Colon (tissue), 2 donors: ENCODE data around the gene MYH15.

Experiments used
- FAIRE-seq: peaks from 2 replicates; lab custom pipeline; 2012; peaks lifted over from hg19 to GRCh38; lab: Jason Lieb, UNC
- donor health status: control.
- donor health status: control.

Gene MYH15

DNA sequence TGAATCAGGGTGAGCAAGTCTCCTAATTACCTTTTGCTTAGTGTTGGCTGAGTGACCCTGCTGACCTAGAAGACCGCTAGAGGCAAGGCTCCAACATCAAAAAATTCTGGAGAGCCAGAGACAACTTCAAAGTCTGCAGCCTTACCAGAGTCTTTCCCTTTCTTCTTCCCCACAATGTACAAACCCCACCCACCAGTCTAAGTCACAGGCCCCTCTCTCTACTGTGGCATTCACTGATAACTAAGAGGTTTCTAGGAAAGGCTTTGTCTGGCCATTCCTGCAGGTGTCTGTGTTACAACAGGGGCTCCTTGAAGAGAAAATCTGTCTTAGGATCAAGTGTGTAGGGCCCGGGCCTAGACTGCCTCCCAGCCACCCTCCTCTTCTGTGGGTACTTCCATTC, 525 bp downstream of the MYH15 start:
- no peak for FAIRE-seq

DNA sequence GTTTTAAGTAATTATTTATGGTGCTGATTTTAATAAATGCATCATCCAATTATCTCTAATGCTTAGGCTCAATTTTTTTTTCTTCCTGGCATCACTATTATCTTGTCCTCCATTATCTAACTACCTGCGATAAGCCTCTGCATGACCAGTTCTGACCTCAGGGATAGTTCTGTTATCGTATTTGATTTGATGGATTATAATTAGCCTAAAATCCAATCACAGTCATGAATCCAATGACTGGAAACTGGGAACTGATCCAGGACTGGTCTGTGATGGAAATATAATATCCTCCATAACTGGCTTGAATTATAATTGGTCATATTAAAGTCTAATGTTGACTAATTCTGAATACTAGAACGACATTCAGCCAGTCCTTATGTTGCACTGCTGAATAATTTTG, 1.1 kb downstream of the MYH15 start:
- FAIRE-seq = no peak

DNA sequence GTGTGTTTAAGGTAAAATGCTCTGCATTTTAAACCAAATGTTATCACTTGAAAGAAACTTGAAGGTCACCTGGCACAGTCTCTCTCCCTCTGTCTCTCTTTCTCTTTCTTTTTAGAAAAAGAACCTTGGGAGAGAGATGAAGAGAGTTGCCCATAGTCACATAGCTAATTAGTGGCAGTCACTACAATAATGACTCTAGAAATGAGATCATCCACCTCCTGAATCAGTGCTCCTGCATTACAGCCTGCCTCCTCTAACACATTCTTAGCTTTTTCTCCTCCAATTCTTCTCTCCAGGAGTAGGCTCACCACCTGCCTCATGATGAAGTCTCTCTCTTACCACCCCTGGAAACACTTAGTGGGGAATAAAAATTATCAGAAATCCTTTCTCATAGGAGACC, 2.5 kb downstream of the MYH15 start:
- FAIRE-seq = no peak

DNA sequence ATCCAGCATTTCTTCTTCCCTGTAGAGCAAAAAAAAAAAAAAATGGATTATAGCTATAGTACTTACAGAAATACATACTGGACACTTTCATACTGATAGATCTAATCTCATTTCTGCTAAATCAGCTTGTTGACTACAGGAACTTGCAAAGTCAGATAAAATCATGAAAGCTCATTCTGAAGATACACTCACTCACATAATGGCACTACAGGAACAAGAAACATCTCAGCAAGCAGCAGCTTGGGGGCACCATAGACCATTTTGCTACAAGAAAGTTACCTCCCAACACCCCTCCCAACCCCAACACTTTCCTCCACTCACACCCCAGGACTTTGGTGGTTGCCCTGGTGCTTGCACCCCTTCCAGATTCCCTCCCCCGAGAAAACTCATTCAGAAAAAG, 4.6 kb downstream of the MYH15 start:
- no peak for FAIRE-seq

DNA sequence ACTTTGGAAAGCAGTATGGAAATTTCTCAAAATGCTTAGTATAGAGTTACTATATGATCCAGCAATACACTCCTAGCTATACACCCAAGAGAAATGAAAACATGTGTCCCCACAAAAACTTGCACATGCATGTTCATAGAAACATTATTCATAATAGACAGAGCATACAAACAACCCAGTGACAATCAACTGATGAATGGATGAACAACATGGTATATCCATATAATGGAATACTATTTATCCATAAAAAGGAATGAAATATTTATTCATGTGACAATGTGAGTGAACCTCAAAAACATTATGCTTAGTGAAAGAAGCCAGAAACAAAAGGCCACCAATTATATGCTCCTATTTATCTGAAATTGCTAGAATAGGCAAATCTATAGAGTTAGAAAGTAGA, 6.7 kb downstream of the MYH15 start:
- FAIRE-seq = no peak

DNA sequence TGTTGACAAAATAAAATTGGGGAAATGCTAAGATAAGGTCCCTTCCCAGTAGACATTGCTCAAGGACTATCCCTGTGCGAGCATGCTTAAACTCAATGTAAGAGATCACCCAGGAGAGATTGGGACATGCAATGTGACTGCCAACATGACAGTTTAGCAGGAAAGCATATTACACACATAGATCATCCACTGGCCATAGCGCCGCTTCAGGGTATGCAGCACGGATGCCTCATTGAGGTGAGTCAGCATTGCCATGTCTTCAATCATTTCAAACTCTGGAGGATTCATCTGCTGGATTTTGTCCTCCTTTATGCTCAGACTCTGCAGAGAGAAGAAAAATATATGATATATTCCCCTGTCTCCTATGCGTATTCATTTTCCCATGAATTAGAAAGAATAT, 8.9 kb downstream of the MYH15 start:
- no peak for FAIRE-seq

DNA sequence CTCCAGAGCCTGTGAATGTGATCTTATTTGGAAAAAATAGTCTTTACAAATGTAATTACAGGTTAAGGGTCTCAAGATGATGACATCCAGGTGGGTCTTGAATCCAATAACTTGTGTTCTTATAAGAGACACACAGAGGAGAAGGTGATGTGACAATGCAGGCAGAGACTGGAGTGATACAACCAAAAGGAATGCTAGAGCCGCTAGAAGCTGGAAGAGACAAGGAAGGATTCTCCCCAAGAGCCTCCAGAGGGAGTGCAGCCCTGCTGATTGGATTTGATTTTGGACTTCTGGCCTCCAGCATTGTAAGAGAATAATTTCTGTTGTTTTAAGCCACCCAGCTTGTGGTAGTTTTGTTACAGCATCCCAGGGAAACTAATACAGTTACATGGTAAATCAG, 9.7 kb downstream of the MYH15 start:
- no peak for FAIRE-seq

DNA sequence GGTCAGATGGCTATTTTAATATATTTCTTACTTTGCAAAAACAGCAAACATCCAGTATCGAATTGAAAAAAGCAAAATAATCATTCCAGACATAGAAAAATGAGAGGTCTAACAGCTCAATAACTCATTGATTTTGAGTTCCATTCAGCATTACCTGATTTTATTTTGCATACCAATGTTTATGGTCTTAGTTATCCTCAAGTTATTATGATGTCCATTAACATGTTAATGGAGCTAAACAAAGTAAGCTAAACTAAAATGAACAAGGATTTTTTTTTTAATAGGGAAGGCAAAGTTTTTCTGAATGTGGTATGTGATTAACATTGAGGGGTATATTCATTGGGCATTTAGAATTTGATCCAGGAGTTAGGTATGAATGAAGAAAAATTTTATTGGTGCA, 13.1 kb downstream of the MYH15 start:
- no peak for FAIRE-seq

DNA sequence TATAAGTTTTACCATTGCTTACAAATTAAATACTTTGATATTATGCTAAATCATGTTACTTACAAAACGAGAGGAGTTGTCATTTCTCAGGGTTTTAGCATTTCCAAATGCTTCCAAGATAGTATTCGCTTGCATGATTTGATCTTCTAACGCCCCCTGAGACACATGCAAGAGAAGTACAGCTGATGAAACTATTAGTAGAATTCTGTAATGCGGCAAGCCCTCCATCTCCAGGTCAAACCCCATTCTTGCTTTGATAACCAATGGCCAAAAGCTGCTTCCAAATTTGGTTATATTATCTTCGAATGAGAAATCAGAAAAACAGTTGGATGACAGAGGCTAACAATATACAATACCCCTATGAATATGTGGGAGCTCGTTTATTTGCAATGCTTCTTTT, 14.7 kb downstream of the MYH15 start:
- no peak for FAIRE-seq

DNA sequence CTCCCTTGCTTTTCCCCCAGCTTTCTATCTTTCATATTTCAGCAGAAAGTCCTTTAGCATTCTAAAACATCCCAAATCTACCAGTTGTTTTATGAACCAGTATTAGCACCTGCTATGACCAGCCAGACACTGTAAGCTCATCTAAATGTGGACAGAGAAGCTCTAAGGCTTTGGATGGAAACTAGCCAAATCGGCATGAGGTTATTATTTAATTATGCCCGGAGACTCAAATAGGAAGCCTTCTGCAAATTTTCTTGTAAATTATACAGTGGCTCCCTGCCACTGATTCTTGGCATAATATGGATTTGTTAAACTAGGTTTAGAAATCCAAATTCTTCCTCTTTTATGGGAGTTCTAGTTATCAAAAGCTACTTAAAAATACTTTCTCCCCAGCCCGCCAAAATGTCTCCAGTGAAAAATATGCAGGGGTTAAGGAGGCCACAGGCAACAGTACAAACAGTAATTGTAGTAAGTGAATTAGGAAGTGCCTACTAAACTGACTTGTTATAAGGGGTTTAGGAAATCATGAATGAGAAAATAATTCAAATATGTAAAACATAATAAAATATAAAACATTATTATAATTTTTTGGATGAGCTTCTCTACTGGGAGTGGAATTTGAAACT, 15.4 kb downstream of the MYH15 start:
- no peak for FAIRE-seq

DNA sequence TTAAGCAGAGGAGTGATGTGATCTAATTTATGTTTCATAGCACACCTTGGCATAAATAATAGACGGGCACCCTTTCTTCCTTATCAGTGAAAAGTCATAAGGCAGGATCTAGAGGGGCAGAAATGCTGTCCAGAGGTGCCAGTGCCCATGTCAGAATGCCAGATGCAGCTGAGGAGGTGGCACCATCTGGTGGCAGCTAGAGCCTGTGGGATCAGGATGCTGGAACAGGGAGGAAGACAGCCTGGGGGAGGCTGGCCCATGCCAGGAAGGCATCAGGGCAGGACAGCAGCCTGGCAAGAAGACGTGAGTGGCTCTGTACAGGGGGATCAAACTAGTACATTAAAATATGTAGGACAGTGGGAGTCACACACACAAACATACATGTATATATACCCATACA, 16.5 kb downstream of the MYH15 start:
- no peak for FAIRE-seq

DNA sequence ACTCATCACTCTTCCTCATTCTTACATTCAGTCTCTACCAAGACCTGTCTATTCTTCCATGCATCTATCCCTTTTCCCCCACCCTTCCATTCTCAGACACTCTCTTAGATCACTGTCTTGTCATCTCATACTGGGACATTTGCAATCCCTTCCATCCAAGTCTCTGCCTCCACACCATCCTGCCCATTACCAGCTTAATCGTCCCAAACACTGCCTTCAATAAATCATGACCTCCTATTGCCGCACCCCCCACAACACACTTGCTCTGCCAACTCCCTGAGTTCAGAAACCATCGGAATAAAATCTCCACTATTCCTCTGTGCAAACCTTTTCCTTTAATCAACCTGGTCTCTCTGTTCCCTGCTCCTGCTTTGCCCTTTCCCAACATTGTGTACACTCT, 18.9 kb downstream of the MYH15 start:
- no peak for FAIRE-seq

DNA sequence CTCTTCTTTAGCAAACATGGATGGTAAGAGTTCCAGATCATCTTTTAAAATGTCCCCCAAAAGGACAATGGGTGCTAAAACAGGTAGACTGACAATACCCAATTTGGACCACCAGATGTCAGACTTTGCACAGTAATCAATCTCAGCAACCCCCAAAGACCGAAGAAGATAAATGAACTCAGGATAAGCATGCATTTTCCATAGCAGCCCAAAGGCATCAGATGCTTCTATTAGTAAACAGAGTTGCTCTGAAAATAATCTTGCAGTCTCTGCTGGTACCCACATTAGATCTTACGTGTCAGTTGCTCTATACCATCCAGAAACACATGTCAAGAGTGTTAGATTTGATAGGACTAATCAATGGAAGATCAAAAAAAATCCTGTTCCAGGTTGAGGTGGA, 20.6 kb downstream of the MYH15 start:
- no peak for FAIRE-seq

DNA sequence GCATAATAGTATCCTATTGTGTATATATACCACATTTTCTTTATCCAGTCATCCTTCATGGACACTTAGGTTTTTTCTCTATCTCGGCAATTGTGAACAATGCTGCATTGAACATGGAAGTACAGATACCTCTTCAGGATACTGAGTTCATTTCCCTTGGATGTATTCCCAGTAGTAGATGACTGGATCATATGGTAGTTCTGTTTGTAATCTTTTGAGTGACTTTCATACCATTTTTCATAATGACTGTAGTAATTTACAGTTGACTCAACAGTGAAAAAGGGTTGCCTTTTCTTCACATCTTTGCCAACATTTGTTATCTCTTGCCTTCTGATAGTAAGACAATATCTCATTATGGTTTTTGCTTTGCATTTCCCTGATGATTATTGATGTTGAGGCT, 21.8 kb downstream of the MYH15 start:
- FAIRE-seq = no peak

DNA sequence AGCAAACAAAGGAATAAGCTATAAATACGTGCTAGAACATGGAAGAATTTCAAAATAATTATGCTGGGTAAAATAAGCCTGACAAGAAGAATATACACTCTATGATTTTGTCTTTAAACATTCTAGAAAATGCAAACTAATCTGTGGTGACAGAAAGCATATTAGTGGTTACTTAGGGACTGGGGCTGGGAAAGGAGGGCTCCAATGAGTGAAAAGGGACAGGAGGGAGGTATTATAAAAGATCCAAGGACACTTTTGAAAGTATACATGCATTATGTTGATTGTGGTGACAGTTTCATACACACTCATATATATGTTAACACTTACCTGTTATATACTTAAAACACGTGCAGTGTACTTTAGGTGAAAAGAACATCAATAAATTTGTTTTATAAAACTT, 23.0 kb downstream of the MYH15 start:
- FAIRE-seq = no peak

DNA sequence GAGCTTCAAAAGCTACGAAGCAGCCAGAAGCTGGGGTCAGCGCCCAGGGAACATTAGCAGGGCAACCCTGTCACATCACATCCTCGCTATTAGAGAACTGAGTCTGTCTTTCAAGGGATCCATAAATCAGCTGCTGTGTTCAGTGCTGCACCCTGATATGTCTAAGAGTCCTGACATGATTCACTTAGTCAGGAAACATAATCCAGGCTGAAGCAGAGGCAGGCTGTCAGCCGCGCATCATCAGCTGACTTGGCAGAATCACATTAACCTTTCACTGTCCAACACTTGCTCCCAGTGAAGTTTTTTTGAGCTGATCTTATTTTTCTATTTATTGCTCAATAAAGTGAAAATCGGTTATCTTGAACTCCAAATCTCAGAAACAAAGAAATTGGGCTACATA, 23.5 kb downstream of the MYH15 start:
- FAIRE-seq = no peak

DNA sequence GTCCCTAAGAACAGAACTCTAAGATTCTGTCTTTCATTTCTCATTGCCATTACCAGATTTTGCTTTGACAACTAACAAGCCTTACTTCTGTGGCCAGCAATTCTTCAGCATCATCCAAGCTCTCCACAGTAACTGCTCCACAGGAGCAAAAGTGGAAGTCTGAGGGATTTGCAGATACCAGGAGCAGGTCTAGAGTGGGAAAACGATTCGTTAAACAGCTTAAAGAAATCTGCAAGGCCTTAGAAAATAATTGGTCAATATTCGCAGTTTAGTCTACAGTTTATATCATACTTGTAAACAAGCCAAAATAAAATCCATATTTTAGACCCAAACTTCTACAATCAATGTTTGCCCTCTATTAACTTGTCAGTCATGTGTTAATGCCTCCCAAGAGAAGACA, 24.1 kb downstream of the MYH15 start:
- no peak for FAIRE-seq

DNA sequence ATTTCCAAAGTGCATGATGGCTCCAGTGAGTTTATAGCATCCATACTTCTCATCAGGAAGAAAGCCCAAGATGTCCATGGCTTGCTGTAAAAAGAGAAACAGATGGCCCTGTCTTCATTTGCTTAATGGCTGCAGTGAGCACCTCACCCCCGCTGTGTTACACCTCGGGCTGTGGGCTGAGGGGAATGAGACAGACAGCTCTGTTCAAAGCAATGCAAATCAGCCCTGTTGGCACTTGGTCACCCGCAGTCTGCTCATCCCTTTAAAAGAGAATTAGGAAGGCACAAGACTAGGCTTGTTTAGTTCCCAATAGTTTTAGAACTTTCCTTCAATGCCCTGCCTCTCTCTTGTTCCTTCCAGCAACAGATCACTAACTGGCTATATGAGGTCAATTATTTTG, 25.2 kb downstream of the MYH15 start:
- FAIRE-seq = no peak

DNA sequence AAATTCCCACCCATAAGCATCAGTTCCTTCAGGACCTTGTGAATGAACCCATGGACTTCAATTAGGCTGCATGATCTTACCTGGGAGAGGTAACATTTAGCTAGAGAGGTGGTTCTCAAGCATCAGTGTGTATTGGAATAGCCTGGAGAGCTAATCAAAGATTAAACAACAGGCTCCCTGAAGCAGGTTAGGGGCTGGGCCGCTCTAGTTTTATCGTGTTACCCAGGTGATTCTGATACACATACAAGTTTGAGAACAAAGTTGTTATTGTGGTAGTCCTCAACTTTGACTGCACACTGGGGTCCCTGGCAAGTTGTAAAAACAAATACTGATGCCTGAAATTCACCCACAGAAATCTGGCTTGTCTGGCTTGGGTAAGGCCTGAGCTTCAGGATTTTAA, 31.2 kb downstream of the MYH15 start:
- FAIRE-seq = no peak

DNA sequence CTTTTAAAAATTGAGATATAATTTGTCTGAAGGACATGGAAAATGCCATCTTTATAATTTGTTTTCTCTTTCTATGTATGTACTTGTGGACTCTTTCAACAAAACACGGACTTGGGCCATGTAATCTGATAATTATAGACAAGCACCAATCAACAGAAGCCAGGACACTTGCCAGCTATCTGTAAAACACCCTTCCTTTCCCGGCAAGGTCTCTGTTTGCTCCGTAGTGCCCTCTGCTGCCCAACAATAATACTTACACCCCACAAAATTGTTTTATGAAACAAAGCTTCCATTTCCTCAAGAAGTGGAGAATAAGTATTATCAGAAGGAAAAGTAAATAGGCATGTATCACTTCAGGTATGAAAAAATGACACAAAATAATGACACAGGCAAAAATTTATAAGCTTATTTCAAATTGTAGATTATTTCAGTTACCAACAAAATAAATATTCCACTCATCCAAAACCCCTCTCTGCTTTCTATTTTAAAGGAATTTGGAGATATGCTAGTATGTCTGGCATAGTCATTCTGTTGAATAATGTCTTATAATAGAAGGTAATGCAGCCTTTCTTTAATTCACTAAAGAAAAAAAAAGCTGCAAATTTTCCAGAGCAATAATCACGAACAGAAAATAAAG, 32.8 kb downstream of the MYH15 start:
- no peak for FAIRE-seq

DNA sequence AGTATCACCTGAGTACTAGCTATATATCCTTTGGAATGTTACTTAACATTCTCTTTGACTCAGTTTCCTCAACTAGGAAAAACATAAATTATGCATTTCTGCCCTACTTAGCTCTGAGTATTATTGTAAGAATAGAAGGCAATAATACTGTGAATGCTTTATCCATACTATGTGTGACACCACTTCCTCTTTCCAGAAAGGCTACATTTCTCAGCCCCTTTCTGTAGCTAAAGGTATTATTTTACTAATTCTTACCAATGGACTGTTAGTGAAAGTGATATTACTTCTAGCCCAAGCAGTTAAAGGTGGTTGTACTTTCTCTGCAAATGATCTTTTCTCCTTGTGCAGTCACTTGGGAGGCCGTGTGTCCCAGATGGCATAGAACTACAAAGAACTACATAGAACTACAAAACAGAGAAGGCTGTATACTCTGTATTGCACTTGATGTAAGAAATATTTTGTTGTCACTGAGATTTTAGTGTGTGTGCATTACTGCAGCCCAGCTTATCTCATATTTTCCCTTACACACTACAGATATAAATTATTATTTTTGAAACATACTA, 35.1 kb downstream of the MYH15 start:
- FAIRE-seq = no peak

DNA sequence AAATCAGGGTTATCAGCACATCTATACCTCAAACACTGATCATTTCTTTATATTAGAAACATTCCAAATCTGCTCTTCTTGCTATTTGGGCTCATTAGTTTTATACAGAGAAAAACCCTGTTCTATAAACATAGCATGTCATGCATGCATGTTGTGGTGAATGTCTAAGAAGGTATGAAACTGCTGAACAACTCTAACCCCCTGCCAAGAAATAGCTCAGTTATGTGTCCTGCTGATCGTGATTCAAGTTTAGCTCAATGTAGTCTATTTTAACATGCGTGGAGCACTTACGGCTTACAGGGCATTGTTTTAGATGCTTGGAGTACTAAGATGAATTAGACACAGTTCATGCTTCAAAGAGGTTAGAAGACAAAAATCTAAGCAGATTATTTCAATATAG, 35.8 kb downstream of the MYH15 start:
- no peak for FAIRE-seq

DNA sequence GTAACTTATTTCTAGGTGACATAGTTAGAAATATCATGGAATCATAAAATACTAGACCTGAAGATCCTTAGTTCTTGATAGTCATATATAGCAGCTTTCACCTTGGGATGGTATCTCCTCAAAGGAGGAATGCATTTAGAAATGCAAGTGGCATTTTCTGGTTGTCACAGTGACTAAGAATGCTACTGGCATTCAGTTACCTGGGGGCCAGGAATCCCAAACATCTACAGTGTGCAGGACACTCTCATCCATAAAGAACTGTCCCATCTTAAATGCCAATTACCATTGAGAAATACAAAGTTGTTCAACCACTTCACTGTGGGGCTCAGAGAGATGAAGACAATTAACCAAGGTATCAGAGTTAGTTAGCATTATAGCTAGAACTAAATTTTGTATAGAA, 36.7 kb downstream of the MYH15 start:
- FAIRE-seq = no peak

DNA sequence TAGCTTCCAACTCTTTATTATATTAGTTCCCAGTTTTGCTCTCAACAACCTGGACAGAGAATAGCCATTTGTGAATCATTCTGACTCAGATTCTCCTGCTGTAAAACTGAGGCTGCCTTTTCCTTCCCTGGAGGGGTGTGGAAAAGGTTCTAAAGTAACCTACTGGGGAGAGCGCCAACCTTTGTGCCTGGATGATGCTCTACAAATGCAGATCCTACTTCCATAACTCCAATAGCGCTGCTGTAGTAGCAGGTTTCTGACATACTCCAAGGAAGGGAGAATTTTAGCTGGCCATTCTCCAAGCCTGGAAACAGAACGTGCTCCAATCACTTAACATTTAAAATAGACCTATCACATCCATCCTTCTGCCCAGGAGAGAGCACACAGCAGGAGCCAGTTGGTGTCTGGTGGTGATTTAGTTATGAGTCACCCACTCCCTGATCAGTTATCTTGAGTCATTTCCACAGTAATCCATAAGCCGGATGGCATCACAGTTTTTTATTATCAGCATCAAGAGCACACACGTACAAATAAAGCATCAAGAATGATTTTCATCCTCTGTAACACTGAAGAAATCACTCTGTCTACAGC, 38.3 kb downstream of the MYH15 start:
- no peak for FAIRE-seq
